Measurements from ENCODE around the gene BBC3.
"Not testable (repeated sequence)": the region's sequence is repeated elsewhere in the genome, so short reads cannot be mapped to it uniquely, and the experiment has no call there.

BBC3 gene

DNA sequence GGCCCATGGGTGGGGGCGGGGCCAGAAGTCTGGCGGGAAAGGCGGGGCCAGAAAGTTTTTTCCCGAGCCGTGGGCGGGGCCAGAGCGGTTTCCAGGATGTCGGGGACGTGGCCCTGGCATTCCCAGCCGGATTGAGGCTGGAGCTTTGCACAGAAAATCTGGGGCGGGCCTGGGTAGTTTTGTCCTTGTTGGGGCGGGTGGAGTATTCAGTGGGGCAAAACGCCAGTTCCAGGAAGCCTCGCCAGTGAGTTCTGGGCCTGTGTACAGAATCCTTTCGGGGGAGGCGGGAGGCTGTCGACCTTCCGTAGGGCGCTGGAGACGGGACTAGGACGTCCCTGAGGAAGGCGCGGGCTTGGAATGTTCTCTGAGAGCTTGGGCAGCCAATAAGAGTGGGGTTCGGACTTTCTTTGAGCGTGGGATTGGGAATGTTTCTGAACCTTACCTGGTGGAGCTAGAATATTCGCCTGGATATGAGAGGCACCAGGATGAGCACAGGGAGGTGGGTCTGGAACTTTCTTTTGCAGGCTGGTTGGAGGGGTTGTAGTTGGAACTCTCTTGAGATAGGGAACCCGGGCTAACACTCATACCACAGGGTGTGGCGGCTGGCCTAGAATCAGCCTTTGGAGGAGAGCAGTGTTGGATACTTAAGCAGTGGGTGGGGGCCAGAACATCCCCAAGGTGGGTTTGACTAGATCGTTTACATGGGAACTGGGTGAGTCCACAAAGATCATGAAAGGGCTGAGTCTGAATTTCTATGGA, 26.6 kb upstream of the BBC3 start:
- no peak for DNase-seq

GRCh38 chr19:47256693-47257410, 25.9 kb upstream of the BBC3 start:
- DNase-seq, result peak; percentile 100

DNA sequence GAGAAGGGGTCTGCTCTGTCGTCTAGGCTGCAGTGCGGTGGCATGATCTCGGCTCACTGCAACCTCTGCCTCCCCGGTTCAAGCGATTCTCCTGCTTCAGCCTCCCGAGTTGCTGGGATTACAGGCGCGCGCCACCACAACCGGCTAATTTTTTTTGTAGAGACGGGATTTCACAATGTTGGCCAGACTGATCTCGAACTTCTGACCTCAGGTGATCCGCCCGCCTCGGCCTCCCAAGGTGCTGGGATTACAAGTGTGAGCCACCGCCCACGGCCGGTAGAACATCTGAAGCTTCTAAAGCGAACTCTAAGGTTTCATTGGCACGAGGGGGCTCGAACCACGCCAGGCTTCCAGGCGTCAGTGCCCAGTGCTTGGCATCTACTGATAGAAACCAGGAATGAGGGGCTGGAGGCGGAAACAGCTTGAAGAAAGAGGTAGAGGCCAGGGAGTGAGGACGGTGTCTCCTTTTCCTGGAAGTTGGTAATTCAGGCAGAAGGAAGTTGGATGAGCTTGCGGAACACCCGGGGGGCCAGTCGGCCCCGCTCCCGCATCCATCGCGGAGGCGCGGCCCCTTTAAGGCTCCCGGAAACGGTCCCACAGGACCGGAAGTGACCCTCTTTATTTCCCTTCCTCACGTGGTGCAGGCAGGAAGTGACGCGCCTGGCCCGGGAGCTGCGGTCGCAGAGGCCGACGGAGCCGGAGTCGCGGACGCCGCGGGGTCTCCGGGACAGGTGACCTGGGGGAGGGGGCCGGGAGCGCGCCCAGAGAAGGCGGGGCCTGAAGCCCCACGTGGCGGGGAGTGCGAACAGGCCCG, 25.1 kb upstream of the BBC3 start, which contains the start of gene CCDC9:
Gene CCDC9 (plus strand): TSS at position 647 of the 814 bp plus-strand sequence. CDS start 1,876 bp downstream, outside the sequence.
- peak in 1 of 2 donors; percentile 86 for DNase-seq

- no peak for DNase-seq
Observed at GRCh38 chr19:47253970-47254369, 23.0 kb upstream of the BBC3 start.

- no peak for DNase-seq
Observed at GRCh38 chr19:47253467-47253881, 22.5 kb upstream of the BBC3 start.

DNA sequence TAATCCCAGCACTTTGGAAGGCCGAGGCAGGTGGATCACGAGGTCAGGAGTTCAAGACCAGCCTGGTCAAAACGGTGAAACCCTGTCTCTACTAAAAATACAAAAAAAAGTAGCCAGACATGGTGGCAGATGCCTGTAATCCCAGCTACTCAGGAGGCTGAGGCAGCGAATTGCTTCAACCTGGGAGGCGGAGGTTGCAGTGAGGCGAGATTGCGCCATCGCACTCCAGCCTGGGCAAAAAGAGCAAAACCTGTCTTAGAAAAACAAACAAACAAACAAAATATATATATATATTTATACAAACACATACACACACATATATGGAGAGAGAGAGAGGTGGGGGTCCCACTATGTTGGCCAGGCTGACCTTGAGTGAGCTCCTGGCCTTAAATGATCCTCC, 22.0 kb upstream of the BBC3 start:
- not testable (repeated sequence) for DNase-seq

GRCh38 chr19:47247308-47247990, 16.4 kb upstream of the BBC3 start:
- peak; percentile 75 to 84 for DNase-seq

- peak; percentile 88 to 91 for DNase-seq
Observed at GRCh38 chr19:47243776-47244547, 13.0 kb upstream of the BBC3 start.

DNA sequence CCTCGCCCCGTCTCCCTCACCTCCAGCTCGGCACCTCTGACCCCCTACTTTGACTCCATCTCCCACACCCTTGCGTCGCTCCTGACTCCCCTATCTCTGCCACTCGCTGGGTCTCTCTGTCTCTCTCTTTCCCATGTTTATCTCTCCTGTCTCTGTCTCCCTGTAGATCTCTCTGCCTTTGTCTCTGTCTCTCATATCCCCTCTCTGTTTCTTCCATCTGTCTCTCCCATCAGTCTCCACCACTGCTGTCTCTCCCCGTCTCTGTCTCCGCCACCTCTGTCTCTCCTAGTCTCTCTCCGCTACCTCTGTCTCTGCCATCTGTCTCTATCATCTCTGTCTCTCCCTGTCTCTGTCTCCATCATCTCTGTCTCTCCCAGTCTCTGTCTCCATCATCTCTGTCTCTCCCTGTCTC, 12.4 kb upstream of the BBC3 start:
- no peak for DNase-seq

GRCh38 chr19:47241919-47242577, 11.0 kb upstream of the BBC3 start:
- no peak for DNase-seq

- peak; percentile 97 for DNase-seq
Observed at GRCh38 chr19:47240996-47241918, 10.3 kb upstream of the BBC3 start.

- DNase-seq, result no peak
Observed at GRCh38 chr19:47240556-47240955, 9.6 kb upstream of the BBC3 start.

DNA sequence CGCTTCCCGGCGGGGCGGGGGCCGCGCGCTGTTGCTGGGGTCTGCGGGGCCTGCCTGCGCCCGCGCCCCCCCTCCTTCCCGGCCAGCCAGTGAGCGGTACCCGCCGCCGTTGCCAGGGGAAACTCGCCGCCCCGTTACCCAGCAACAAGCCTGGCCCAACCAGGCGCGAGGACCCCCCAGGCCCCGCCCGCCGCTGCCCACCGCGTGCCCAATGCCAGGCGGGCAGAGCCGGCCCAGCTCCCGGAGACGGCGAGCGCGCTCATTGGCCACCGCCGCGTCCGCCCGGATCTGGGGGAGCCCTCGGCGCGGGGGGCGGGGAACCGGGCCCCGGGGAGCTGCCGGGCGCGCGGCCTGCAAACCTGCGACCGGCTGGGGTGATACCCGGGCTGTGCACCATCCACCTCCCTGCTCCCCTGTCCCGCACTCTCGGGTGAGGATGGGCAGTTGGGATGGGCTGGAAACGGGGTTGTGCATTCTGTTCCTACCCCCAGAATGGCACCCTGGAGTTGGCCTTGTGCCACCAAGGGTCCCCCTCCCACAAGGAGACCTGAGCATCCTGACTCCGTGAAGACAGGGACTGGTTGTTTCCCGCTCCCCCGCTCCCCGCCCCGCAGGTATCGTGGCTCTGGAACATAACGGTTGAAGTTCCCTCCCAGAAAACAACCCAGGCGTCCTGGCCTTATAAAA, 8.8 kb upstream of the BBC3 start:
- DNase-seq, result peak in 1 of 2 donors; percentile 56

DNA sequence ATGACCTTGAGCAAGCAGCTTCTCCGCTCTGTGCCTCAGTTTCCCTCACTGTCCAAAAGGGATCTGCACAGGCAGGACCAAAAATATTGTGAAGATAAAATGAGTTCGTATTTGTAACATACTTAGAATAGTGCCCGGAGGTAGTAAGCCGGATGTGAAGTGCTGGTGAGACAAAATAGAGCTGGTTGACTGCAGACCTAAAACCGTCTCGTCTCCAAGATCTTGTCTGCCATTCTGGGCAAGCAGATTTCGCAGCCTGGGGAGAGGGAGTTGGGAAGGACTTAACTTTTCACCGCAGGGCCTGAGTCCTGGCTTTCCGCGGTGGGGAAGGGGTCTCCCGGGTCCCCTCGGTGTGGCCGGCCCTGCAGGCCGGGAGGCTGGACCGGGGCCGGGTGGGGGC, 8.2 kb upstream of the BBC3 start:
- no peak for DNase-seq

- DNase-seq, result no peak
Observed at GRCh38 chr19:47236072-47236675, 5.2 kb upstream of the BBC3 start.

GRCh38 chr19:47232422-47233211, 1.6 kb upstream of the BBC3 start:
- peak in 1 of 2 donors; percentile 31 for DNase-seq

DNA sequence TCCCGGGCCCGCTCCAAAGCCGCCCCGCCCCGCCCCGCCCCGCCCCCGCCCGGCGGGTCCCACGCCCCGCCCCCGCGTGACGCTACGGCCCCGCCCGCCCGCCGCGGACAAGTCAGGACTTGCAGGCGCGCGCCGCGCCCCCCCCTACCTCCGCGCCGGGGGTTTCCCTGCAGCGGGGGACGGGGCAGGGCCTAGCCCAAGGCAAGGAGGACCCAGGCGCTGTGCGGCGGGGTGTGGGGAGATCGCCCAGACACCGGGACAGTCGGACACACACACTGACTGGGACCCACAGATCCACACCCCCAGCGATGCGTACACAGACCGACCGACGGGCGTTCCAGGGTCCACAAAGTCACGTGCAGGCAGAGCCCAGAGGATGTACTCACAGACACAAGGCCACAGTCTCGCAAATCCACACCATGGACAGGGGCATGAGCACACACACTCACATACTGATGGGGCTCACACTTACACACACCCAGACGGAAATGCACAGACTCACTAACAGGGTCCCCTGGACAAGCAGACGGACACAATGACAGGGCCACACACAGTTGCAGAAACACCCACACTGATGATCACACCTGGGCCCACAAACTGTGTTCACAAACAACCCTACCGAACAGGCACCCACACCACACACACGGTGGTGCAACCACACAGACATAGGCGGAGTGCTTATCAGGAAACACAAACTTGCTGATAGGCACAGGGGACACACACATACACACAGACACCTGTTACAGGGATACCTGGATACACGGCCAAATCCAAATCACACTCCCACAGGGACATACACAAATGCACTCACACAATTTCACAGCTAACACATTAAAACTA, 436 bp upstream of the BBC3 start:
- peak; percentile 91 to 93 for DNase-seq

All from activated CD4-positive, alpha-beta T cell treated with anti-CD3 and anti-CD28 coated beads for 4 hours (primary cell).